Hepatocyte (in vitro differentiated cells): Measurements from ENCODE around the gene MYEOV. TPM values are rescaled to one million over a fixed set of nuclear protein-coding genes. Genes with fewer than 3 reads are reported as not detected.

Experiments
- DNase-seq: peaks from one replicate; pipeline ENCODE4 v3.0.0-alpha.2; 2016; ENCODE audit warnings: low spot score
- H2AFZ ChIP-seq: fragments of 200-600 bp; sonication (generic); 2 replicates; pipeline ENCODE4 v1.6.0; 2016; ENCODE audit warnings: antibody characterized with exemption, mild to moderate bottlenecking
- H3K27ac ChIP-seq: fragments of 200-600 bp; sonication (generic); 2 replicates; pipeline ENCODE4 v1.5.1; 2016; ENCODE audit warnings: mild to moderate bottlenecking
- H3K27me3 ChIP-seq: fragments of 200-600 bp; sonication (generic); 2 replicates; pipeline ENCODE4 v1.6.1; 2016
- H3K36me3 ChIP-seq: fragments of 200-600 bp; sonication (generic); replicated peaks from 2 replicates; pipeline ENCODE4 v1.5.1; 2016; ENCODE audit warnings: low read depth; ENCODE audit not compliant: insufficient read depth
- H3K4me1 ChIP-seq: fragments of 200-600 bp; sonication (generic); 2 replicates; pipeline ENCODE4 v1.5.1; 2016; ENCODE audit warnings: mild to moderate bottlenecking, moderate library complexity; ENCODE audit not compliant: insufficient read depth
- H3K4me2 ChIP-seq: fragments of 200-600 bp; sonication (generic); 2 replicates; pipeline ENCODE4 v1.6.0; 2016
- H3K4me3 ChIP-seq: fragments of 200-600 bp; sonication (generic); 2 replicates; pipeline ENCODE4 v1.5.1; 2016; ENCODE audit warnings: mild to moderate bottlenecking
- H3K79me2 ChIP-seq: fragments of 200-600 bp; sonication (generic); 2 replicates; pipeline ENCODE4 v1.6.0; 2017; ENCODE audit warnings: mild to moderate bottlenecking
- H3K9me2 ChIP-seq: fragments of 200-600 bp; sonication (generic); replicated peaks from 2 replicates; pipeline ENCODE4 v1.6.0; 2017; ENCODE audit warnings: mild to moderate bottlenecking; ENCODE audit not compliant: insufficient read depth
- H3K9me3 ChIP-seq: fragments of 200-600 bp; sonication (generic); 2 replicates; pipeline ENCODE4 v1.5.1; 2016; ENCODE audit warnings: low read depth, mild to moderate bottlenecking
- H4K20me1 ChIP-seq: fragments of 200-600 bp; sonication (generic); 2 replicates; pipeline ENCODE4 v1.6.0; 2016; ENCODE audit warnings: mild to moderate bottlenecking; ENCODE audit not compliant: insufficient read depth, poor library complexity, severe bottlenecking
- CTCF ChIP-seq: fragments of 200-600 bp; sonication (generic); IDR thresholded peaks from 2 replicates; pipeline ENCODE4 v1.5.1; 2016; ENCODE audit warnings: antibody characterized with exemption, mild to moderate bottlenecking; ENCODE audit not compliant: poor library complexity
- EZH2 ChIP-seq: fragments of 200-600 bp; sonication (generic); IDR thresholded peaks from 2 replicates; pipeline ENCODE4 v1.6.1; 2016; ENCODE audit warnings: antibody characterized with exemption, mild to moderate bottlenecking, borderline replicate concordance
- EZH2phosphoT487 ChIP-seq: fragments of 200-600 bp; sonication (generic); IDR thresholded peaks from one replicate; pipeline ENCODE4 v1.6.1; 2018; ENCODE audit warnings: antibody characterized with exemption, mild to moderate bottlenecking, low read depth, moderate library complexity; ENCODE audit not compliant: unreplicated experiment, severe bottlenecking
- WGBS: methylation state at CpG from one replicate; pipeline ENCODE4 v1.1.6; 2016; ENCODE audit warnings: low lambda C conversion rate; ENCODE audit errors: missing lambda C conversion rate; 5-methylcytosine and 5-hydroxymethylcytosine counted together
- polyA plus RNA-seq: library from polyadenylated mRNA; unstranded; fragments of >200 nt; fragmentation: Nextera tagmentation; extraction: Ambion mirVana; gene quantifications from 2 replicates; pipeline ENCODE4 v1.2.1, GENCODE V29; 2016
- total RNA-seq: library from RNA; depleted of rRNA; stranded (reverse); fragments of >200 nt; gene quantifications from 2 replicates; pipeline ENCODE4 v1.2.3, GENCODE V29; 2014

MYEOV gene
- total and polyA plus RNA-seq, 2 experiments from 2014 or later, result not detected

GRCh38 chr11:69307871-69308431, 14.0 kb downstream of the MYEOV start:
- 86% methylated on average over 12 of the region's 12 CpGs for WGBS
- DNase-seq, result no peak
- TF ChIP-seq CTCF, result no peak
- TF ChIP-seq EZH2, result no peak
- no peak for TF ChIP-seq EZH2phosphoT487

GRCh38 chr11:69308491-69308911, 14.5 kb downstream of the MYEOV start:
- Histone ChIP-seq H3K9me2 (no peaks in the 10 kb centered on the region), H2AFZ (no peak overlapping the region), H3K27me3 (no peaks in the 10 kb centered on the region), H3K9me3 (no peaks in the 10 kb centered on the region), H3K4me1 (peaks cover 13% of the 10 kb centered on the region), H3K27ac (no peak overlapping the region), H3K79me2 (no peaks in the 10 kb centered on the region), H3K4me3 (no peak overlapping the region), H3K36me3 (no peaks in the 10 kb centered on the region), H3K4me2 (no peak overlapping the region), H4K20me1 (no peaks in the 10 kb centered on the region)
- no peak for DNase-seq
- TF ChIP-seq EZH2phosphoT487 (no peak), EZH2 (no peak), CTCF (no peak)
- 97% methylated on average over 9 of the region's 9 CpGs for WGBS

More at GRCh38 chr11:69307871-69308431, 14.0 kb downstream of the MYEOV start:
- H2AFZ ChIP-seq, result no peak overlapping the region
- no peak overlapping the region for H3K27ac ChIP-seq
- H3K4me1 ChIP-seq, result peaks cover 13% of the 10 kb centered on the region
- no peaks in the 10 kb centered on the region for H3K79me2 ChIP-seq
- no peaks in the 10 kb centered on the region for H4K20me1 ChIP-seq
- no peaks in the 10 kb centered on the region for H3K9me3 ChIP-seq
- no peaks in the 10 kb centered on the region for H3K27me3 ChIP-seq
- no peaks in the 10 kb centered on the region for H3K9me2 ChIP-seq
- H3K4me2 ChIP-seq, result no peak overlapping the region
- H3K4me3 ChIP-seq, result no peak overlapping the region
- H3K36me3 ChIP-seq, result no peaks in the 10 kb centered on the region

- Histone ChIP-seq H3K4me2 (no peak overlapping the region), H3K27ac (no peak overlapping the region), H3K4me1 (peaks cover 13% of the 10 kb centered on the region), H4K20me1 (no peaks in the 10 kb centered on the region), H2AFZ (no peak overlapping the region), H3K4me3 (no peak overlapping the region), H3K27me3 (no peaks in the 10 kb centered on the region), H3K9me2 (no peaks in the 10 kb centered on the region), H3K9me3 (no peaks in the 10 kb centered on the region), H3K36me3 (no peaks in the 10 kb centered on the region), H3K79me2 (no peaks in the 10 kb centered on the region)
- DNase-seq, result no peak
- WGBS, result 95% methylated on average over 7 of the region's 10 CpGs
- TF ChIP-seq CTCF (no peak), EZH2phosphoT487 (no peak), EZH2 (no peak)
Measured at GRCh38 chr11:69308936-69309615, 15.1 kb downstream of the MYEOV start.
